ENCODE data around the gene FAM162B. TPM values are rescaled to one million over a fixed set of nuclear protein-coding genes. Genes with fewer than 3 reads are reported as not detected.

The FAM162B gene
- total RNA-seq (2021; ENCODE audit: unreplicated experiment) (not detected), Bru-seq, nascent RNA (percentile 6 among the genes with signal in this experiment), BruChase-seq, experiment 1, labeled RNA remaining after a 2-hour chase (not detected), BruChase-seq, experiment 2, labeled RNA remaining after a 6-hour chase (not detected)
- not detected for polyA plus RNA-seq (2012; ENCODE audit: insufficient read length)
- long read RNA-seq, partial matches to known transcripts, result 0 of 1 reads
- long read RNA-seq, other reads (novel, unspliced or antisense), result 0 of 1 reads

GRCh38 chr6:116764961-116765841 is at the start of gene FAM162B:
Gene FAM162B, minus strand, starts transcription at chr6:116765719. Its CDS starts 143 bp downstream, at chr6:116765576.
- intact Hi-C loops (cut with micrococcal nuclease; ENCODE audit: unreplicated experiment), result no loop called here

More at GRCh38 chr6:116764961-116765841, at the start of gene FAM162B:
- no TSS peak for BruUV-seq (replicated peaks)
- DNase-seq (ENCODE audit: low read depth, low spot score) (no peak), ATAC-seq (peak; percentile 74)
- Histone ChIP-seq H3K27ac (ENCODE audit: low read length) (no peak within 1 kb of the TSS), H3K36me3 (ENCODE audit: control insufficient read depth, insufficient read depth, low read length) (no peaks in the 10 kb centered on the region), H3K9me3 (ENCODE audit: control insufficient read depth, insufficient read depth, low read depth, low read length) (no peaks in the 10 kb centered on the region), H3K4me1 (ENCODE audit: control insufficient read depth, insufficient read depth, low read length) (no peaks in the 10 kb centered on the region), H3K4me3 (ENCODE audit: low read depth in 2 of 2, low read length in 2 of 2) (peak within 1 kb of the TSS; percentile 32 to 36), H3K27me3 (ENCODE audit: control insufficient read depth, insufficient read depth, low read length) (peaks cover 12% of the 10 kb centered on the region; the same call in 1 of the 2 replicates)
- POLR2A ChIA-PET, result no interaction called here
- CTCF ChIA-PET, result interaction anchor here (0.6 kb wide), 1 partner anchor 162 kb away, joined by 9 read pairs; no protein-coding TSS in a partner anchor
- in situ Hi-C loops (cut with HindIII; ENCODE audit: low pct_unique_long_range_greater_than_20kb, low sequenced_read_pairs), result no loop called here
- TF ChIP-seq CTCF (IDR thresholded peaks at IDR 0.05) (no peak), REST (IDR thresholded peaks at IDR 0.05; ENCODE audit: insufficient read depth in 1 of 2, low read depth in 2 of 2, low read length in 1 of 2) (no peak), TCF7L2 (IDR thresholded peaks at IDR 0.05; ENCODE audit: low read depth, low read length) (no peak), POLR2AphosphoS5 (IDR thresholded peaks at IDR 0.05; ENCODE audit: low read depth, low read length) (no peak), SIN3A (IDR thresholded peaks at IDR 0.05; ENCODE audit: borderline replicate concordance, insufficient read depth, low read depth, low read length) (no peak)
